Cardiac muscle cell (in vitro differentiated cells and primary cell): ENCODE data around the gene EML3. TPM values are rescaled to one million over a fixed set of nuclear protein-coding genes. Genes with fewer than 3 reads are reported as not detected.
A peak's percentile ranks its signal among the peaks of the same experiment; 100 is the strongest.
"Not testable (repeated sequence)": the region's sequence is repeated elsewhere in the genome, so short reads cannot be mapped to it uniquely, and the experiment has no call there.

Experiments
- DNase-seq, 2 donors: peaks; one replicate each; pipeline versions ENCODE4 v3.0.0 to v3.0.0-alpha.2; 2010 to 2017; ENCODE audit warnings: low read depth in 1 of 2, low spot score in 1 of 2
- H3K27ac ChIP-seq: fragments of 200-600 bp; sonication (generic); 2 replicates; pipeline ENCODE4 v1.5.1; 2016
- H3K27me3 ChIP-seq: fragments of 200-600 bp; sonication (generic); 2 replicates; pipeline ENCODE4 v1.6.0; 2016; ENCODE audit warnings: control low read depth
- H3K36me3 ChIP-seq: fragments of 200-600 bp; sonication (generic); 2 replicates; pipeline ENCODE4 v1.5.1; 2016; ENCODE audit warnings: control low read depth
- H3K4me1 ChIP-seq: fragments of 200-600 bp; sonication (generic); 2 replicates; pipeline ENCODE4 v1.8.1; 2017; ENCODE audit warnings: low read depth, mild to moderate bottlenecking, mixed run types
- H3K4me3 ChIP-seq: fragments of 200-600 bp; sonication (generic); 2 replicates; pipeline ENCODE4 v1.5.1; 2016; ENCODE audit warnings: mild to moderate bottlenecking
- H3K9me3 ChIP-seq: fragments of 200-600 bp; sonication (generic); 2 replicates; pipeline ENCODE4 v1.5.1; 2017; ENCODE audit warnings: low read depth, mild to moderate bottlenecking, control low read depth
- CTCF ChIP-seq: IDR thresholded peaks from 2 replicates; pipeline ENCODE4 v1.5.1; 2012; ENCODE audit warnings: low read depth, mild to moderate bottlenecking, low read length
- polyA plus RNA-seq: library from polyadenylated mRNA; unstranded; fragments of >200 nt; fragmentation: Nextera tagmentation; extraction: Ambion mirVana; gene quantifications from 2 replicates; pipeline ENCODE4 v1.2.1, GENCODE V29; 2016
- total RNA-seq: library from RNA; depleted of rRNA; stranded (reverse); fragments of >200 nt; gene quantifications from 2 replicates; pipeline ENCODE4 v1.2.3, GENCODE V29; 2016

Gene EML3
- total and polyA plus RNA-seq, 2 experiments from 2014 or later: 32.0 to 42.8 TPM

GRCh38 chr11:62575156-62575555 is 37.4 kb downstream of the EML3 start:
- H3K9me3 ChIP-seq: no peaks in the 10 kb centered on the region
- peak overlapping the region; percentile 85 for H3K27ac ChIP-seq
- DNase-seq: no peak
- peaks cover 41% of the 10 kb centered on the region for H3K36me3 ChIP-seq
- H3K4me3 ChIP-seq: peak overlapping the region; percentile 39
- no peak for TF ChIP-seq CTCF
- no peaks in the 10 kb centered on the region for H3K27me3 ChIP-seq
- peaks cover 9% of the 10 kb centered on the region for H3K4me1 ChIP-seq

- Histone ChIP-seq H3K9me3 (no peaks in the 10 kb centered on the region), H3K36me3 (peaks cover 41% of the 10 kb centered on the region), H3K27me3 (no peaks in the 10 kb centered on the region), H3K4me1 (peaks cover 9% of the 10 kb centered on the region), H3K27ac (peak overlapping the region; percentile 85), H3K4me3 (peak overlapping the region; percentile 39)
- no peak for TF ChIP-seq CTCF
- peak in 1 of 2 donors; percentile 43 for DNase-seq
Measured at GRCh38 chr11:62574363-62575071, 38.1 kb downstream of the EML3 start.

GRCh38 chr11:62573592-62574362 is 38.8 kb downstream of the EML3 start, which contains the start of gene EEF1G:
TSS of gene EEF1G (minus strand) at chr11:62573891. CDS start at chr11:62573842, 49 bp downstream.
- no peaks in the 10 kb centered on the region for H3K9me3 ChIP-seq
- DNase-seq: peak; percentile 100
- no peaks in the 10 kb centered on the region for H3K27me3 ChIP-seq
- peak within 1 kb of the TSS; percentile 65 for H3K4me3 ChIP-seq
- H3K36me3 ChIP-seq: peaks cover 46% of the 10 kb centered on the region
- peaks cover 9% of the 10 kb centered on the region for H3K4me1 ChIP-seq
- H3K27ac ChIP-seq: peak within 1 kb of the TSS; percentile 85
- no peak for TF ChIP-seq CTCF

- H3K4me3 ChIP-seq: peak overlapping the region; percentile 65
- no peak for TF ChIP-seq CTCF
- H3K27ac ChIP-seq: peak overlapping the region; percentile 83
- H3K4me1 ChIP-seq: peaks cover 9% of the 10 kb centered on the region
- peaks cover 44% of the 10 kb centered on the region for H3K36me3 ChIP-seq
- no peaks in the 10 kb centered on the region for H3K9me3 ChIP-seq
- no peaks in the 10 kb centered on the region for H3K27me3 ChIP-seq
- peak; percentile 30 to 44 for DNase-seq
Measured at GRCh38 chr11:62573006-62573591, 39.5 kb downstream of the EML3 start.

- H3K36me3 ChIP-seq: peaks cover 51% of the 10 kb centered on the region
- no peaks in the 10 kb centered on the region for H3K27me3 ChIP-seq
- no peak for DNase-seq
- peak overlapping the region; percentile 65 for H3K4me3 ChIP-seq
- H3K27ac ChIP-seq: peak overlapping the region; percentile 83
- no peaks in the 10 kb centered on the region for H3K9me3 ChIP-seq
- no peak for TF ChIP-seq CTCF
- H3K4me1 ChIP-seq: peaks cover 9% of the 10 kb centered on the region
Measured at GRCh38 chr11:62572431-62572830, 40.1 kb downstream of the EML3 start.

- not testable (repeated sequence) for H3K4me3 ChIP-seq, DNase-seq, H3K27me3 ChIP-seq, H3K4me1 ChIP-seq, H3K9me3 ChIP-seq
- Histone ChIP-seq H3K27ac (peak overlapping the region; percentile 53), H3K36me3 (peaks cover 56% of the 10 kb centered on the region)
Measured at GRCh38 chr11:62571493-62571892, 41.1 kb downstream of the EML3 start.

- H3K27me3 ChIP-seq, H3K9me3 ChIP-seq, H3K4me3 ChIP-seq, DNase-seq, H3K4me1 ChIP-seq, H3K27ac ChIP-seq: not testable (repeated sequence)
- H3K36me3 ChIP-seq: peaks cover 59% of the 10 kb centered on the region
Measured at GRCh38 chr11:62570903-62571302, 41.7 kb downstream of the EML3 start.
